NT2/D1 (cell line): ENCODE data around the gene UACA.

Source experiments
- SUZ12 ChIP-seq: IDR thresholded peaks from 2 replicates; pipeline ENCODE4 v1.6.1; 2011; ENCODE audit not compliant: insufficient read length, insufficient read depth; ENCODE audit errors: extremely low read depth
- YY1 ChIP-seq: IDR thresholded peaks from 2 replicates; pipeline ENCODE4 v1.6.1; 2011; ENCODE audit not compliant: insufficient read length, insufficient read depth
- ZNF274 ChIP-seq: IDR thresholded peaks from 2 replicates; pipeline ENCODE4 v1.6.1; 2011; ENCODE audit warnings: mild to moderate bottlenecking, low read depth, low read length

GRCh38 chr15:70698426-70698825 lies 64.9 kb downstream of the UACA start:
- TF ChIP-seq YY1 (no peak), ZNF274 (no peak), SUZ12 (no peak)
